ENCODE results near the gene SOX6.
A peak's percentile ranks its signal among the peaks of the same experiment; 100 is the strongest.

The SOX6 gene

DNA sequence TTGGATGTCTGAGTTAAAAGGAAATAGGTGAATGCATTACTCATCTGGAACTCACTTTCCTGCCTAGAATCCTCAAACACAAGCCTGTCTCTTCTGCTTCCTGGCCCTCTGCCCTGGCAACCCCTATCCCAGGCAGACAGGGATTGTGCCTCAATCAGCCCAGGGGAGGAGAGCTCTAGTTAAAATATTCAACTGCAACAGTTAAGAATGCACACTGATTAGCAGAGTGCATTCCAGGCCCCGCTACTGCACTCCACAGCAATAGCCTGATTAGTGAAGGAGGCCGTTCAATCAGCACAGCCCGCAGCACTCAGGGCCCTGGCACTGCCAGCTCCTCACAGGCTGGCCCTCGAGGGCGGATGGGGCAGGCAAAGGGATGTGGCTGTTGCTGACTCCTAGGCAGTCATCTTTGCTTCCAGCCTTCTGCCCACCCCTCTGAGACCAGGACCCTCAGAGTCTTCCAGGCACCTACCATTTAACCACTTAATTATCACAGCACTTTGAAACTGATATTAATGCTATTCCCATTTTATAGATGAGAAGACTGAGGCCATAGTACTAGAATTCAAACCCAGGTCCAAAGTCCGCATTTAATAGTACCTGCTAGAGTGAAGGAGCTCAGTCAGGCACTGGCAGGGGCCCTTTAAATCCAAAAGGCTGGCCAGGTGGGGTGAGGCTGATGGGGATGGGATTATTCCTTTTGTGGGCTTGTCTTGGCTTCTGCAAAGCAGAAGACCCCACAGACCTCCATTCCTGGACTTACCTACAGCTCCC lies 435.3 kb downstream of the SOX6 start:
- H3K4me3 ChIP-seq (ENCODE audit: low read length): no peak overlapping the region
- TF ChIP-seq, protein P1, sequence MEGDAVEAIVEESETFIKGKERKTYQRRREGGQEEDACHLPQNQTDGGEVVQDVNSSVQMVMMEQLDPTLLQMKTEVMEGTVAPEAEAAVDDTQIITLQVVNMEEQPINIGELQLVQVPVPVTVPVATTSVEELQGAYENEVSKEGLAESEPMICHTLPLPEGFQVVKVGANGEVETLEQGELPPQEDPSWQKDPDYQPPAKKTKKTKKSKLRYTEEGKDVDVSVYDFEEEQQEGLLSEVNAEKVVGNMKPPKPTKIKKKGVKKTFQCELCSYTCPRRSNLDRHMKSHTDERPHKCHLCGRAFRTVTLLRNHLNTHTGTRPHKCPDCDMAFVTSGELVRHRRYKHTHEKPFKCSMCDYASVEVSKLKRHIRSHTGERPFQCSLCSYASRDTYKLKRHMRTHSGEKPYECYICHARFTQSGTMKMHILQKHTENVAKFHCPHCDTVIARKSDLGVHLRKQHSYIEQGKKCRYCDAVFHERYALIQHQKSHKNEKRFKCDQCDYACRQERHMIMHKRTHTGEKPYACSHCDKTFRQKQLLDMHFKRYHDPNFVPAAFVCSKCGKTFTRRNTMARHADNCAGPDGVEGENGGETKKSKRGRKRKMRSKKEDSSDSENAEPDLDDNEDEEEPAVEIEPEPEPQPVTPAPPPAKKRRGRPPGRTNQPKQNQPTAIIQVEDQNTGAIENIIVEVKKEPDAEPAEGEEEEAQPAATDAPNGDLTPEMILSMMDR (conservative IDR thresholded peaks at IDR 0.05; ENCODE audit: low read depth, low read length): no peak
- peak; percentile 28 for DNase-seq (ENCODE audit: low read depth)

DNA sequence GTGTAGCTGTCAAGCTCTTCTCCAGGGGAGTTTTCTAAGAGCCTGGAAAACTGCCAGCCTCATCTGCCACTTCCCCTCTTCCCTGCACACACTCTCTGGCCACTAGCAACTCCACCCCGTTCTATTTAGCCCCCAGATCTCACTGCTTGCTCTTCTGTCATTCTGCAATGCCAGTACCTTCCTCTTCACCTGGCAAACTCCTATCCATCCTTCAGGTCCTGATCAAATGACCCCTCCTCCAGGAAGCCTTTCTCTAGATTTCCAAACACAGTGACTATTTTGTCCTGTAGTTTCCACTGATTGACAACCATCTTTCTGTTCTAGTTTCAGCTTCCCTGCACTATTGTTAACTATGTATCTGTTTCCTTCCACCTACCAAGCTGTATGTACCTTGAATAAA lies 437.7 kb downstream of the SOX6 start:
- no peak for DNase-seq (ENCODE audit: low read depth)
- TF ChIP-seq, protein P1 (conservative IDR thresholded peaks at IDR 0.05; ENCODE audit: low read depth, low read length): no peak
- H3K4me3 ChIP-seq (ENCODE audit: low read length): no peak overlapping the region

DNA sequence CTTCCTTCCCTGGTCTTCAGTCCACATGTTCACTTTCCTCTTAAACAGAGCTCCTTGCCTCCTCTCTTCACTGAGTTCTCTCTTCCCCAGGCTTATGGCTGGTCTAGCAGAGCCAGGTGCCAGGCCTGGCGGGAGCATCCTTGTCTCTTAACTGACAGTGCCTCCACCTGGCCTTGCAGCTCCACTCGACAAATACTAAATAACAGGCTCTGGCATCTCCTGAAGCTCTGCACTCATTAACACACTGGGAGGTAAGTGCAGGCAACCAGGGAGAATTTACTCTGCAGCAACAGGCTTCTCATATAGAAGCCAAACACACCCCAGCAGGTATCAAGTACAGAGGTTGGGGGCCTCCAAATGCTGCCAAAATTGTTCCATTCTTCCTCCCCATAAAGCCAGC lies 438.1 kb downstream of the SOX6 start:
- H3K4me3 ChIP-seq (ENCODE audit: low read length): no peak overlapping the region
- no peak for DNase-seq (ENCODE audit: low read depth)
- TF ChIP-seq, protein P1 (conservative IDR thresholded peaks at IDR 0.05; ENCODE audit: low read depth, low read length): no peak
